ENCODE measurements around the gene KDSR.

- TF ChIP-seq CTCF (IDR thresholded peaks at IDR 0.05) = no peak
- no peak for TF ChIP-seq POLR2A (IDR thresholded peaks at IDR 0.05)
- no peak for TF ChIP-seq POLR2AphosphoS5 (IDR thresholded peaks at IDR 0.05)
- no peak for TF ChIP-seq EP300 (IDR thresholded peaks at IDR 0.05)
Observed at GRCh38 chr18:63409301-63409700, 42.3 kb upstream of the KDSR start.

All from sigmoid colon (tissue), 4 donors.